ENCODE results near the gene HIPK2.
A peak's percentile ranks its signal among the peaks of the same experiment; 100 is the strongest.

The HIPK2 gene

DNA sequence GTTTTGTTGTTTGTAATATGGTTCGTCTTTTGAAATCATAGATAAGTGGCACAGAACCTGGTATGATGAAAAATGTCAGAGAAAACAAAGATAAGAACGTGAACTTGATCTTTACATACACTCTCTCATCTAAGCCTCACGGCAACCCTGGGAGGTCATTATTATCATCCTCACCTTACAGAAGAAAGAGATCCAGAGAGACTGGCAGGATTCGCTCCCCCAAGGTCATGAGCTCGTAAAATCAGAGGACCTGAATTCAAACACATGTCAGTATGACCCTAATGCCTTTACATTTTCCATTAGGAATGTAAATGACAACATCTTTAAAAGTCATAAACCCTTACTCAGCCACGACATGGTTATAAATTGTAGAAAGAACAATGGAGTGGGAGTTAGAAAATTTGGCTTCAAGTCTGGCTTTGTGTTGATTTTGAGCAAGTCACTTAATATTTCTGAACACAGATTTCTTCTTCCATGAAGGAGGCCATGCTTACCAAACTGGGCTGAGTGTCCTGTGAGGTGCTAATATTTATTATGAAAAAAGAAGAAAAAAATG is 35.9 kb downstream of the HIPK2 start:
- no peak for ATAC-seq
- TF ChIP-seq BACH2 (CRISPR knock-in tag; IDR thresholded peaks at IDR 0.05; ENCODE audit: borderline replicate concordance): no peak
- TF ChIP-seq ZC3H10 (CRISPR knock-in tag; IDR thresholded peaks at IDR 0.05): no peak

DNA sequence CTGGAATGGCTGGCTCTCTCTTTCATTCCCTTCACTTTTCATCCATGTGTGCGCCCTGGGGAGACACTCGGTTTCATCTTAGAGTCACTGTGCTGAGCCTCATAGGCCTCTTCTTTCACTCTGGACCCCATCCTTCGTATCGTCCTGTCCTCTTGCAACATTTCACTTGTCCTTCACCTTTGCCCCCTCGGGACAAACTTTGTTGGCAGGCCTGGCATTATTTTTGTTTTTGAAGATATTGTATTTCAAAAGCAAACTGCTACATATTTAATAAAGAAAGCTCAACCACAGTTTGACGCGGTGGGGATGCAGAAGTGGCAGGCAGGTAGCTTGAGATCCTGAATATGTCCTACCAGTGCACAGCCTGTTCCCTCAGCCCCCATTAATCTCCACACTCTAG is 36.6 kb downstream of the HIPK2 start:
- TF ChIP-seq ZFP3 (CRISPR knock-in tag; IDR thresholded peaks at IDR 0.05) (no peak), RARB (CRISPR knock-in tag; IDR thresholded peaks at IDR 0.05) (no peak), GLIS3 (CRISPR knock-in tag; IDR thresholded peaks at IDR 0.05) (no peak), ESRRG (CRISPR knock-in tag; IDR thresholded peaks at IDR 0.05) (no peak), ZC3H10 (CRISPR knock-in tag; IDR thresholded peaks at IDR 0.05) (no peak), BACH2 (CRISPR knock-in tag; IDR thresholded peaks at IDR 0.05; ENCODE audit: borderline replicate concordance) (no peak)
- TF ChIP-seq, protein P1, sequence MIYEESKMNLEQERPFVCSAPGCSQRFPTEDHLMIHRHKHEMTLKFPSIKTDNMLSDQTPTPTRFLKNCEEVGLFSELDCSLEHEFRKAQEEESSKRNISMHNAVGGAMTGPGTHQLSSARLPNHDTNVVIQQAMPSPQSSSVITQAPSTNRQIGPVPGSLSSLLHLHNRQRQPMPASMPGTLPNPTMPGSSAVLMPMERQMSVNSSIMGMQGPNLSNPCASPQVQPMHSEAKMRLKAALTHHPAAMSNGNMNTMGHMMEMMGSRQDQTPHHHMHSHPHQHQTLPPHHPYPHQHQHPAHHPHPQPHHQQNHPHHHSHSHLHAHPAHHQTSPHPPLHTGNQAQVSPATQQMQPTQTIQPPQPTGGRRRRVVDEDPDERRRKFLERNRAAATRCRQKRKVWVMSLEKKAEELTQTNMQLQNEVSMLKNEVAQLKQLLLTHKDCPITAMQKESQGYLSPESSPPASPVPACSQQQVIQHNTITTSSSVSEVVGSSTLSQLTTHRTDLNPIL (CRISPR knock-in tag; IDR thresholded peaks at IDR 0.05; ENCODE audit: low read depth): no peak

DNA sequence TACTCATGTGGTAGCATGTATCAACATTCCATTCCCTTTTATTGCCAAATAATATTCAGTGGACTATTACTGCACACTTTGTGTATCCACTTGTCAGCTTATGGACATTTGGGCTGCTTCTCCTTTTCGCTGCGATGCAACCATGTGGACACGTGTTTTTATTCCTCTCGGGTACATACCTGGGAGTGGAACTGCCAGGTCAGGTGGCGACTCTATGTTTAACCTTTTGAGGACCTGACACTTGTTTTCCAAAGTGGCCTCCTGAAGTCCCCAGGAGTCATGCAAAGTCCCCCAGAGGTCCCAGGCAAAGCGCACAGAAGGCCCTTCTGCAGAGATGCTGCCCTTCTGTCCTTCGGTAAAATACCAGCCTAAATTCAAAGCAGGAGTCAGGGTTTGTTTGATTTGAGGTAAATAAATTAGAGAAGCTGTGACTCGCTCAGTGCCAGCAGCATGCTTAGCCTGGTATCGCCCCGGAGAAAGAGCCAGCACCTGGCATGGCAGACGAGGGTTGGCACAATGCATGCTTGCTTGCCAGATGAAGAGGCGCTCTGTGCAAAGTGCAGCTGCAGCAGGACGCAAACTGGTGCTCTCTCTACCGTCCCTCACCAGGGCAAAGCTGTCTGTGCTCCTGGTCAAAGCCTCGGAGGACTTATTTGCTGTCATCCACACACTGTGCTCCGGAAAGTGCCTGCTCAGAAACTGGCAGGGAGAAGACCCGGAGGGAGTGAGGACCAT is 37.8 kb downstream of the HIPK2 start:
- TF ChIP-seq OSR1 (CRISPR knock-in tag; IDR thresholded peaks at IDR 0.05) (no peak), PPARA (CRISPR knock-in tag; IDR thresholded peaks at IDR 0.05; ENCODE audit: borderline replicate concordance) (no peak), ZNF70 (CRISPR knock-in tag; IDR thresholded peaks at IDR 0.05) (no peak), GLIS3 (CRISPR knock-in tag; IDR thresholded peaks at IDR 0.05) (no peak), ZNF8 (CRISPR knock-in tag; IDR thresholded peaks at IDR 0.05) (no peak), ZNF565 (CRISPR knock-in tag; conservative IDR thresholded peaks at IDR 0.05; ENCODE audit: low read depth) (no peak), ZFP30 (CRISPR knock-in tag; IDR thresholded peaks at IDR 0.05) (no peak), TCF4 (CRISPR knock-in tag; IDR thresholded peaks at IDR 0.05; ENCODE audit: borderline replicate concordance) (no peak), ZFP3 (CRISPR knock-in tag; IDR thresholded peaks at IDR 0.05) (no peak), BACH2 (CRISPR knock-in tag; IDR thresholded peaks at IDR 0.05; ENCODE audit: borderline replicate concordance) (no peak), CSDC2 (CRISPR knock-in tag; IDR thresholded peaks at IDR 0.05) (no peak), ZC3H10 (CRISPR knock-in tag; IDR thresholded peaks at IDR 0.05) (no peak), TOX (CRISPR knock-in tag; IDR thresholded peaks at IDR 0.05; ENCODE audit: borderline replicate concordance) (no peak)
- TF ChIP-seq, protein P2, sequence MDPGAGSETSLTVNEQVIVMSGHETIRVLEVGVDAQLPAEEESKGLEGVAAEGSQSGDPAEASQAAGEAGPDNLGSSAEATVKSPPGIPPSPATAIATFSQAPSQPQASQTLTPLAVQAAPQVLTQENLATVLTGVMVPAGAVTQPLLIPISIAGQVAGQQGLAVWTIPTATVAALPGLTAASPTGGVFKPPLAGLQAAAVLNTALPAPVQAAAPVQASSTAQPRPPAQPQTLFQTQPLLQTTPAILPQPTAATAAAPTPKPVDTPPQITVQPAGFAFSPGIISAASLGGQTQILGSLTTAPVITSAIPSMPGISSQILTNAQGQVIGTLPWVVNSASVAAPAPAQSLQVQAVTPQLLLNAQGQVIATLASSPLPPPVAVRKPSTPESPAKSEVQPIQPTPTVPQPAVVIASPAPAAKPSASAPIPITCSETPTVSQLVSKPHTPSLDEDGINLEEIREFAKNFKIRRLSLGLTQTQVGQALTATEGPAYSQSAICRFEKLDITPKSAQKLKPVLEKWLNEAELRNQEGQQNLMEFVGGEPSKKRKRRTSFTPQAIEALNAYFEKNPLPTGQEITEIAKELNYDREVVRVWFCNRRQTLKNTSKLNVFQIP (CRISPR knock-in tag; IDR thresholded peaks at IDR 0.05; ENCODE audit: borderline replicate concordance, low read depth): no peak
- TF ChIP-seq, protein P3, sequence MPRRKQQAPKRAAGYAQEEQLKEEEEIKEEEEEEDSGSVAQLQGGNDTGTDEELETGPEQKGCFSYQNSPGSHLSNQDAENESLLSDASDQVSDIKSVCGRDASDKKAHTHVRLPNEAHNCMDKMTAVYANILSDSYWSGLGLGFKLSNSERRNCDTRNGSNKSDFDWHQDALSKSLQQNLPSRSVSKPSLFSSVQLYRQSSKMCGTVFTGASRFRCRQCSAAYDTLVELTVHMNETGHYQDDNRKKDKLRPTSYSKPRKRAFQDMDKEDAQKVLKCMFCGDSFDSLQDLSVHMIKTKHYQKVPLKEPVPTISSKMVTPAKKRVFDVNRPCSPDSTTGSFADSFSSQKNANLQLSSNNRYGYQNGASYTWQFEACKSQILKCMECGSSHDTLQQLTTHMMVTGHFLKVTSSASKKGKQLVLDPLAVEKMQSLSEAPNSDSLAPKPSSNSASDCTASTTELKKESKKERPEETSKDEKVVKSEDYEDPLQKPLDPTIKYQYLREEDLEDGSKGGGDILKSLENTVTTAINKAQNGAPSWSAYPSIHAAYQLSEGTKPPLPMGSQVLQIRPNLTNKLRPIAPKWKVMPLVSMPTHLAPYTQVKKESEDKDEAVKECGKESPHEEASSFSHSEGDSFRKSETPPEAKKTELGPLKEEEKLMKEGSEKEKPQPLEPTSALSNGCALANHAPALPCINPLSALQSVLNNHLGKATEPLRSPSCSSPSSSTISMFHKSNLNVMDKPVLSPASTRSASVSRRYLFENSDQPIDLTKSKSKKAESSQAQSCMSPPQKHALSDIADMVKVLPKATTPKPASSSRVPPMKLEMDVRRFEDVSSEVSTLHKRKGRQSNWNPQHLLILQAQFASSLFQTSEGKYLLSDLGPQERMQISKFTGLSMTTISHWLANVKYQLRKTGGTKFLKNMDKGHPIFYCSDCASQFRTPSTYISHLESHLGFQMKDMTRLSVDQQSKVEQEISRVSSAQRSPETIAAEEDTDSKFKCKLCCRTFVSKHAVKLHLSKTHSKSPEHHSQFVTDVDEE (CRISPR knock-in tag; IDR thresholded peaks at IDR 0.05): no peak
- TF ChIP-seq, protein P4, sequence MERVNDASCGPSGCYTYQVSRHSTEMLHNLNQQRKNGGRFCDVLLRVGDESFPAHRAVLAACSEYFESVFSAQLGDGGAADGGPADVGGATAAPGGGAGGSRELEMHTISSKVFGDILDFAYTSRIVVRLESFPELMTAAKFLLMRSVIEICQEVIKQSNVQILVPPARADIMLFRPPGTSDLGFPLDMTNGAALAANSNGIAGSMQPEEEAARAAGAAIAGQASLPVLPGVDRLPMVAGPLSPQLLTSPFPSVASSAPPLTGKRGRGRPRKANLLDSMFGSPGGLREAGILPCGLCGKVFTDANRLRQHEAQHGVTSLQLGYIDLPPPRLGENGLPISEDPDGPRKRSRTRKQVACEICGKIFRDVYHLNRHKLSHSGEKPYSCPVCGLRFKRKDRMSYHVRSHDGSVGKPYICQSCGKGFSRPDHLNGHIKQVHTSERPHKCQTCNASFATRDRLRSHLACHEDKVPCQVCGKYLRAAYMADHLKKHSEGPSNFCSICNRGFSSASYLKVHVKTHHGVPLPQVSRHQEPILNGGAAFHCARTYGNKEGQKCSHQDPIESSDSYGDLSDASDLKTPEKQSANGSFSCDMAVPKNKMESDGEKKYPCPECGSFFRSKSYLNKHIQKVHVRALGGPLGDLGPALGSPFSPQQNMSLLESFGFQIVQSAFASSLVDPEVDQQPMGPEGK (CRISPR knock-in tag; IDR thresholded peaks at IDR 0.05; ENCODE audit: borderline replicate concordance): no peak
- TF ChIP-seq, protein P1 (CRISPR knock-in tag; IDR thresholded peaks at IDR 0.05; ENCODE audit: low read depth): no peak
- peak; percentile 8; the same call in 2 of the 3 replicates for ATAC-seq

More for the DNA sequence above, 36.6 kb downstream of the HIPK2 start:
- no peak for ATAC-seq
